HepG2 (cell line): ENCODE results near the gene DENND10. TPM values are rescaled to one million over a fixed set of nuclear protein-coding genes. Genes with fewer than 3 reads are reported as not detected.
A peak's percentile ranks its signal among the peaks of the same experiment; 100 is the strongest.

ENCODE experiments used
- ERF ChIP-seq: IDR thresholded peaks from 2 replicates; pipeline ENCODE4 v1.6.1; 2018; ENCODE audit warnings: missing biosample characterization, missing genetic modification reagents
- GPBP1L1 ChIP-seq: sonication (generic); formaldehyde crosslinking; IDR thresholded peaks from 2 replicates; pipeline ENCODE4 v1.5.0; 2020; ENCODE audit warnings: mild to moderate bottlenecking, missing genetic modification reagents
- HHEX ChIP-seq: IDR thresholded peaks from 2 replicates; pipeline ENCODE4 v1.6.1; 2016; ENCODE audit warnings: control low read depth
- HMG20A ChIP-seq: IDR thresholded peaks from 2 replicates; pipeline ENCODE4 v1.6.1; 2016; ENCODE audit warnings: borderline replicate concordance
- ISX ChIP-seq: sonication (generic); formaldehyde crosslinking; conservative IDR thresholded peaks from 2 replicates; pipeline ENCODE4 v1.5.0; 2020; ENCODE audit warnings: missing genetic modification reagents
- MED13 ChIP-seq: sonication (generic); formaldehyde crosslinking; IDR thresholded peaks from 2 replicates; pipeline ENCODE4 v1.5.0; 2020; ENCODE audit warnings: missing genetic modification reagents
- MNT ChIP-seq: fragments of 450-650 bp; IDR thresholded peaks from 2 replicates; pipeline ENCODE4 v1.6.1; 2016
- PHF21A ChIP-seq: sonication (generic); formaldehyde crosslinking; IDR thresholded peaks from 2 replicates; pipeline ENCODE4 v1.5.0; 2020; ENCODE audit warnings: mild to moderate bottlenecking, missing genetic modification reagents
- PHF8 ChIP-seq: sonication (generic); formaldehyde crosslinking; IDR thresholded peaks from 2 replicates; pipeline ENCODE4 v1.5.0; 2020; ENCODE audit warnings: missing genetic modification reagents
- ZKSCAN1 ChIP-seq: fragments of 150-350 bp; IDR thresholded peaks from 2 replicates; pipeline ENCODE4 v1.6.1; 2014; ENCODE audit warnings: low read length
- ZNF260 ChIP-seq: sonication (generic); formaldehyde crosslinking; IDR thresholded peaks from 2 replicates; pipeline ENCODE4 v1.4.0; 2020; ENCODE audit warnings: missing genetic modification reagents, low read depth, mild to moderate bottlenecking, borderline replicate concordance
- ZNF280D ChIP-seq: sonication (generic); formaldehyde crosslinking; IDR thresholded peaks from 2 replicates; pipeline ENCODE4 v1.5.1; 2020; ENCODE audit warnings: mild to moderate bottlenecking, missing genetic modification reagents
- ZNF331 ChIP-seq: sonication (generic); formaldehyde crosslinking; IDR thresholded peaks from 2 replicates; pipeline ENCODE4 v1.4.0; 2020; ENCODE audit warnings: missing genetic modification reagents
- ZNF333 ChIP-seq: sonication (generic); formaldehyde crosslinking; IDR thresholded peaks from 2 replicates; pipeline ENCODE4 v1.4.0; 2020; ENCODE audit warnings: mild to moderate bottlenecking, missing genetic modification reagents, borderline replicate concordance
- ZNF354B ChIP-seq: sonication (generic); formaldehyde crosslinking; IDR thresholded peaks from 2 replicates; pipeline ENCODE4 v1.8.0; 2022; ENCODE audit warnings: mild to moderate bottlenecking, missing genetic modification reagents
- ZNF562 ChIP-seq: sonication (generic); formaldehyde crosslinking; IDR thresholded peaks from 2 replicates; pipeline ENCODE4 v1.8.0; 2022; ENCODE audit warnings: missing genetic modification reagents, borderline replicate concordance
- ZNF597 ChIP-seq: sonication (generic); formaldehyde crosslinking; IDR thresholded peaks from 2 replicates; pipeline ENCODE4 v1.5.0; 2020; ENCODE audit warnings: missing genetic modification reagents
- ZNF598 ChIP-seq: sonication (generic); formaldehyde crosslinking; IDR thresholded peaks from 2 replicates; pipeline ENCODE4 v1.5.1; 2020; ENCODE audit warnings: mild to moderate bottlenecking, missing genetic modification reagents, borderline replicate concordance
- ZNF614 ChIP-seq: IDR thresholded peaks from 2 replicates; pipeline ENCODE4 v1.6.1; 2018; ENCODE audit warnings: missing biosample characterization, missing genetic modification reagents, inconsistent platforms, borderline replicate concordance
- ZNF746 ChIP-seq: sonication (generic); formaldehyde crosslinking; IDR thresholded peaks from 2 replicates; pipeline ENCODE4 v1.8.0; 2022; ENCODE audit warnings: mild to moderate bottlenecking, missing genetic modification reagents
- ZNF776 ChIP-seq: sonication (generic); formaldehyde crosslinking; IDR thresholded peaks from 2 replicates; pipeline ENCODE4 v1.4.0; 2020; ENCODE audit warnings: mild to moderate bottlenecking, missing genetic modification reagents
- ZUFSP ChIP-seq: sonication (generic); formaldehyde crosslinking; IDR thresholded peaks from 2 replicates; pipeline ENCODE4 v1.9.0; 2021; ENCODE audit warnings: missing genetic modification reagents, mild to moderate bottlenecking, borderline replicate concordance
- polyA plus RNA-seq, 8 experiments: library from polyadenylated mRNA; depleted of rRNA in 3 of 8; stranded (reverse) in 7 of 8; unstranded in 1 of 8; fragments of >200 nt; fragmentation: Illumina TruSeq in 4 of 8; extraction: Trizol in 4 of 8; gene quantifications; 2 replicates each; pipeline versions ENCODE4 v1.2.1 to v1.2.3, GENCODE V29; 2011 to 2016; ENCODE audit warnings: low read depth in 4 of 8, missing spikeins in 1 of 8, mixed read lengths in 1 of 8; ENCODE audit not compliant: insufficient read depth in 1 of 8
- total RNA-seq, 5 experiments: library from RNA; depleted of rRNA; stranded (reverse); fragments of >200 nt; fragmentation: Illumina TruSeq; extraction: Trizol; gene quantifications; 2 replicates each; pipeline ENCODE4 v1.2.3, GENCODE V29; 2016; ENCODE audit warnings: low read depth in 1 of 5

DENND10 gene
- total and polyA plus RNA-seq, 2 of the 13 experiments (the other 11 are each of a cell fraction or from before 2014, with no cell fraction given) = 43.7 to 78.8 TPM

- TF ChIP-seq ZUFSP (CRISPR knock-in tag) = no peak
- TF ChIP-seq PHF21A (CRISPR knock-in tag) = no peak
- no peak for TF ChIP-seq ZNF598 (CRISPR knock-in tag)
- TF ChIP-seq ZNF280D (CRISPR knock-in tag) = peak; percentile 71; the same call in 1 of the 2 replicates
- TF ChIP-seq ZNF333 (CRISPR knock-in tag) = 0 out of 2 replicates have a peak, but pooled peaks have one; percentile 66
- TF ChIP-seq ZNF354B (CRISPR knock-in tag) = 0 out of 2 replicates have a peak, but pooled peaks have one; percentile 41
- TF ChIP-seq ZNF597 = no peak
- peak; percentile 63; the same call in 1 of the 2 replicates for TF ChIP-seq ZNF776 (CRISPR knock-in tag)
- no peak for TF ChIP-seq GPBP1L1 (CRISPR knock-in tag)
- no peak for TF ChIP-seq HHEX (CRISPR knock-in tag)
- no peak for TF ChIP-seq MNT
- peak; percentile 48; the same call in 1 of the 2 replicates for TF ChIP-seq ERF
- TF ChIP-seq ZNF331 (CRISPR knock-in tag) = 0 out of 2 replicates have a peak, but pooled peaks have one; percentile 16
- TF ChIP-seq MED13 (CRISPR knock-in tag) = no peak
- no peak for TF ChIP-seq ZKSCAN1
- no peak for TF ChIP-seq ZNF562 (CRISPR knock-in tag)
- no peak; the same call in 1 of the 2 replicates for TF ChIP-seq ZNF746
- TF ChIP-seq ZNF614 = peak; percentile 22; the same call in 1 of the 2 replicates
- TF ChIP-seq ISX (CRISPR knock-in tag) = no peak
- TF ChIP-seq HMG20A (CRISPR knock-in tag) = no peak
- no peak for TF ChIP-seq ZNF260 (CRISPR knock-in tag)
- TF ChIP-seq PHF8 (CRISPR knock-in tag) = peak; percentile 96
Observed at GRCh38 chr10:119178372-119179119, 74.6 kb downstream of the DENND10 start, which contains the start of gene PRDX3 (continued).
